WI38 (cell line): ENCODE data around the gene MSI2.

Experiments
- H3K4me3 ChIP-seq: 2 replicates; pipeline ENCODE4 v1.5.1; 2011; ENCODE audit warnings: low read depth, mild to moderate bottlenecking, control low read depth, low read length
- CTCF ChIP-seq: IDR thresholded peaks from 2 replicates; pipeline ENCODE4 v1.5.1; 2012; ENCODE audit warnings: low read depth, mild to moderate bottlenecking, control low read depth, low read length

The MSI2 gene

DNA sequence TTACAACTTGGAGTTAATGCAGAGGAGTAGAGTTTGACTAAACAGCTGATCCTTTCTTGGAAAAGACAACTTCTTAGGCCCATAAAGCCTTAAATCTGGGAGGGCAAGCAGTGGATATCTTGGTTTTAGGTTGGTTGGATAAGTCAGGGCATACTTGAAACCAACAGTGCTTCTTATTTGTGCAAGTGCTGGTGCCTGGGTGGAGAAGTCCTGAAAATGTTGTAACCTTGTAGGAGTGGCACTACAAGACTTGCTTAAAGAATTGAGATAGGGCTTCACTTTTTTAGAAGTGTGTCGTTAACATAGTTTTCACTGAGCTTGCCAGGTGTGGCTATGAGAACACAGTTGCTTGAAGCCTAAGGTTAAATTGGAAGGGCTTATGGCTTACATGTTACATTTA lies 6.2 kb downstream of the MSI2 start:
- H3K4me3 ChIP-seq: no peak overlapping the region
- TF ChIP-seq CTCF: no peak

DNA sequence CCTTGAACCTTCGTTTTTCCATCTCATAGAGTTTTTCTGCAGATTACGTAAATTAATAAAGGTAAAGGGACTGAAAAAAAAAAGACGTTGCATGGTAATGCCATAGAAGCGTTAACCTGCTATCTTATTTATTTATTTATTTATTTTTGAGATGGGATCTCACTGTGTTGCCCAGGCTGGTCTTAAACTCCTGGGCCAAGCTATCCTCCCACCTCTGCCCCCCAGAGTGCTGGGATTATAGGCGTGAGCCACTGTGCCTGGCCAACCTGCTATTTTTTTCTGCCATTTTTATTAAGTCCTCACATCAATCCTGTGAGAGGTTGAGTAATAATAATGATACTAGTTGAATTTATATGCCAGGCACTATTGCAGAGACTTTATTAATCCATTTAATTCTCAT lies 7.9 kb downstream of the MSI2 start:
- no peak for TF ChIP-seq CTCF
- H3K4me3 ChIP-seq: no peak overlapping the region

DNA sequence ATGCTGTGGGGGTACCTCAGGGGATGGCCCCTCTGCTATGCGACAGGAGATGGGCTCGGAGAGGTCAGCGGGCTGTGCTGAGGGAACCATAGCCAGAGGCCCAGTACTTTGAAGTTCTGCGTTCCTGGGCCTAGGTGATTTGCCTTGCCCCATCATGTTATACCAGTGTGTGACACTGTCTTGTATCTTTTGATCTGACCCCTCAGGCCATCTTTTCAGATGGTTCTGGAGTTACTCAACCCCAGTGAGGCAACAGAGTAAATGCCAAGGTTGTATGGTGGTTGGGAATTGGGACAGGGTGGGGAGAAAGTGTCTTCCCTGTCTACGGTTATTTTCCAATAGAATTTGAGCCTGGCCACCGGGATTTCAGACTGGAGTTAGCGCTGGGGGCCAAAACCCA lies 8.5 kb downstream of the MSI2 start:
- TF ChIP-seq CTCF: no peak
- no peak overlapping the region for H3K4me3 ChIP-seq

DNA sequence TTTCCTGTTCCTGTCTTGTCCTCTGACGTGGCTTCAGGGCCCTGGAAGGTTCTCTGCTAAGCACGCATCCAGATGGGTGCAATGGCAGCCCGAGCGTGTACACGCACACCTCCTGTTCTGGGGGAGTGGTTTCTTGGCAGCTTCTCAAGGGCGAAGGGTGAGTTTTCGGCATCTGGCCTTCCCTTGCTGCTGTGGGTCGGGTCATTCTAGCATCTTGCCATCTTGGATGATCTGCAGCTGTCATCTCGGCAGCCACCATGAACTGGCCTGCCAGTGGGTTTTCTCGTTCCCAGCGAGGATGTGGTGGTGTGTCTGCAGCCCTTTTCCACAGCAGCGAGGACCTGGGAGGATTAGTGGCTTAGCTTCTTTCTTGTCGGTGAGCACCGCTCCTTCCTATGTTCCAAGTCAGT lies 10.6 kb downstream of the MSI2 start:
- no peak overlapping the region for H3K4me3 ChIP-seq
- no peak for TF ChIP-seq CTCF

GRCh38 chr17:57268181-57268580 lies 11.9 kb downstream of the MSI2 start:
- H3K4me3 ChIP-seq: no peak overlapping the region
- no peak for TF ChIP-seq CTCF

DNA sequence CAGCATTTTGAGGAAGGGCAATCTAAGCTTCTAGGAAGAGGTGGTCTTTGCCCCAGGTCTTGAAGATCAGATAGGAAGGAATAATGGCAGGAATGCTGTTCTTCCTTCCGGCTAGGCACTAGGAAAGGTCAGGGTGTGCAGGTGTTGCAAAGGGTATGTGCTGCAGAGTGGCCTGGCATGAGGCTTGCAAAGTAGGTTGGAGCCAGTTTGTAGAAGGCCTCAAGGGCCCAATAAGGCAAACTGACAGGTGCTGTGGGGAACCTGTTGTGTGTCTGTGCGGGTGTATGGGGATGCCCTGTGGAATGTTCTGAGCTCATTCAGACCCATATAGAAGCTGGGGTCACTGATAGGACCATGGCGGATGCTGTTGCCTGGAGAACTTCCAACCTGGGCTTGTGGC lies 12.7 kb downstream of the MSI2 start:
- H3K4me3 ChIP-seq: no peak overlapping the region
- TF ChIP-seq CTCF: no peak

GRCh38 chr17:57269598-57270255 lies 13.4 kb downstream of the MSI2 start:
- no peak overlapping the region for H3K4me3 ChIP-seq
- TF ChIP-seq CTCF: no peak
